Nephron (organoid): ENCODE results near the gene AGO3.
"Not testable (repeated sequence)": the region's sequence is repeated elsewhere in the genome, so short reads cannot be mapped to it uniquely, and the experiment has no call there.

Source experiments
- H3K27ac Mint-ChIP-seq, 3 experiments: 2 replicates each; pipeline ENCODE4 v1.8.0; 2020; ENCODE audit warnings: mixed read lengths in 3 of 3, mild to moderate bottlenecking in 2 of 3, moderate library complexity in 1 of 3
- H3K27me3 Mint-ChIP-seq: 2 replicates; pipeline ENCODE4 v1.8.0; 2021; ENCODE audit warnings: low read depth, mild to moderate bottlenecking, moderate library complexity, mixed read lengths
- H3K36me3 Mint-ChIP-seq: 2 replicates; pipeline ENCODE4 v1.8.0; 2020; ENCODE audit warnings: low read depth, mixed read lengths
- H3K4me1 Mint-ChIP-seq: 2 replicates; pipeline ENCODE4 v1.8.0; 2020; ENCODE audit warnings: mixed read lengths
- H3K4me3 Mint-ChIP-seq, 3 experiments: 2 replicates each; pipeline ENCODE4 v1.8.0; 2020; ENCODE audit warnings: mild to moderate bottlenecking in 3 of 3, mixed read lengths in 3 of 3, moderate library complexity in 2 of 3
- H3K9me3 Mint-ChIP-seq: 2 replicates; pipeline ENCODE4 v1.8.0; 2020; ENCODE audit warnings: mixed read lengths
- TF ChIP-seq, protein P1 (sequence below), 3 experiments: fragments of 200-600 bp; sonication (generic); IDR thresholded peaks; one replicate each; pipeline ENCODE4 v1.5.0; 2021; ENCODE audit warnings: antibody characterized with exemption in 3 of 3; ENCODE audit not compliant: unreplicated experiment in 3 of 3

AGO3 gene

DNA sequence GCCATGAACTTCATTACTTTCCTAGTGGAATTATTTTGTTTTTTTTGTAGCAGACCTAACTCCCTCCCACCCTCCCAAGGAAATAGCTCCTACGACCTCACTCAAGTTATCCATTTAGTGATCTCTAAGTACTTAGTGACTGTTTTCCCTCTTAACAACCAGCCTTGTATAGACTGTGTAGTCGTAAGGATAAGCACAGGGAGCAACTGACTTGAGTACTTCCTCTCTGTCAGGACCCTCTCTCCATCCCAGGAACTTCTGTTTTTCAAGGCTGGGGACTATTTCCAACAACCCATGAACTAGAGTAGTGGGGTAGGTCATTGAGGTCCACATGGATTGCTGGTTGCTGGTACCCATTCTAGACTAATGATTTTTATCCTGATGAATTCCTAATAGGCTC is 46.0 kb upstream of the AGO3 start:
- TF ChIP-seq, protein P1, sequence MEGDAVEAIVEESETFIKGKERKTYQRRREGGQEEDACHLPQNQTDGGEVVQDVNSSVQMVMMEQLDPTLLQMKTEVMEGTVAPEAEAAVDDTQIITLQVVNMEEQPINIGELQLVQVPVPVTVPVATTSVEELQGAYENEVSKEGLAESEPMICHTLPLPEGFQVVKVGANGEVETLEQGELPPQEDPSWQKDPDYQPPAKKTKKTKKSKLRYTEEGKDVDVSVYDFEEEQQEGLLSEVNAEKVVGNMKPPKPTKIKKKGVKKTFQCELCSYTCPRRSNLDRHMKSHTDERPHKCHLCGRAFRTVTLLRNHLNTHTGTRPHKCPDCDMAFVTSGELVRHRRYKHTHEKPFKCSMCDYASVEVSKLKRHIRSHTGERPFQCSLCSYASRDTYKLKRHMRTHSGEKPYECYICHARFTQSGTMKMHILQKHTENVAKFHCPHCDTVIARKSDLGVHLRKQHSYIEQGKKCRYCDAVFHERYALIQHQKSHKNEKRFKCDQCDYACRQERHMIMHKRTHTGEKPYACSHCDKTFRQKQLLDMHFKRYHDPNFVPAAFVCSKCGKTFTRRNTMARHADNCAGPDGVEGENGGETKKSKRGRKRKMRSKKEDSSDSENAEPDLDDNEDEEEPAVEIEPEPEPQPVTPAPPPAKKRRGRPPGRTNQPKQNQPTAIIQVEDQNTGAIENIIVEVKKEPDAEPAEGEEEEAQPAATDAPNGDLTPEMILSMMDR (IDR thresholded peaks at IDR 0.05; ENCODE audit: unreplicated experiment in 3 of 3), result no peak
- H3K9me3 Mint-ChIP-seq, result no peaks in the 10 kb centered on the region
- peaks cover 42% of the 10 kb centered on the region for H3K4me1 Mint-ChIP-seq
- H3K27me3 Mint-ChIP-seq, result no peaks in the 10 kb centered on the region
- peak overlapping the region in 1 of 3 experiments; percentile 14 for H3K27ac Mint-ChIP-seq
- H3K4me3 Mint-ChIP-seq, result peak overlapping the region; percentile 97 to 98 (median 97)
- peaks cover 8% of the 10 kb centered on the region for H3K36me3 Mint-ChIP-seq

DNA sequence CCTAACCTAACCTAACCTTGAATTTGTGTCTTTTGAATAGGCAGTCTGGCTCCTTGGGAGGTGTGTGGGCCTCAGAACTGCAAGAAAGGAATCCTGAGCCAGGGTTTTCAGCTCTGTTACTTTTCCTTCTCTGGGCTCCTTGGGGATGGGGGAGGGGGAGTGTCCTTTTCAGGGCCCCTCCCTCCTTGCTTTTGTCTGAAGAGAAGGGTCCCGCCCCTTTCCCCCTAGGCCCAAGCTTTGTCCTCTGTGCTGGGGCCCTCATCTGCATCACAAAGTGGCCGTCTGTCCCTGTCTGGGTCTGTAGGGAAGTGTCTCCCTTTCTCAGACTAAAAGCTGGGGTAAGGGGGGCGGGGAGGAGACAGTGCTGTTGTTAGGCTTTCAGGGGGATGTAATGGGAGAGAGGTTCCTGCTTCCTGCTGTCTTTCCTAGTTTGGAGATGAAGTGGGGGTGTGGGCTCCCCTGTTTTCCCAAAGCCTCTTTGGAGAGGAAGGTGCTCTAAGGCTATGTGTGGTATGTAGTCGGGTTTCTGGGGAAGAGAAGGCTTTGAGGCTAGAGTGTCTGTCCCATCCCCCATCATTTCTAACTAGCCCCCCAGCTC is 44.8 kb upstream of the AGO3 start:
- peaks cover 12% of the 10 kb centered on the region for H3K36me3 Mint-ChIP-seq

DNA sequence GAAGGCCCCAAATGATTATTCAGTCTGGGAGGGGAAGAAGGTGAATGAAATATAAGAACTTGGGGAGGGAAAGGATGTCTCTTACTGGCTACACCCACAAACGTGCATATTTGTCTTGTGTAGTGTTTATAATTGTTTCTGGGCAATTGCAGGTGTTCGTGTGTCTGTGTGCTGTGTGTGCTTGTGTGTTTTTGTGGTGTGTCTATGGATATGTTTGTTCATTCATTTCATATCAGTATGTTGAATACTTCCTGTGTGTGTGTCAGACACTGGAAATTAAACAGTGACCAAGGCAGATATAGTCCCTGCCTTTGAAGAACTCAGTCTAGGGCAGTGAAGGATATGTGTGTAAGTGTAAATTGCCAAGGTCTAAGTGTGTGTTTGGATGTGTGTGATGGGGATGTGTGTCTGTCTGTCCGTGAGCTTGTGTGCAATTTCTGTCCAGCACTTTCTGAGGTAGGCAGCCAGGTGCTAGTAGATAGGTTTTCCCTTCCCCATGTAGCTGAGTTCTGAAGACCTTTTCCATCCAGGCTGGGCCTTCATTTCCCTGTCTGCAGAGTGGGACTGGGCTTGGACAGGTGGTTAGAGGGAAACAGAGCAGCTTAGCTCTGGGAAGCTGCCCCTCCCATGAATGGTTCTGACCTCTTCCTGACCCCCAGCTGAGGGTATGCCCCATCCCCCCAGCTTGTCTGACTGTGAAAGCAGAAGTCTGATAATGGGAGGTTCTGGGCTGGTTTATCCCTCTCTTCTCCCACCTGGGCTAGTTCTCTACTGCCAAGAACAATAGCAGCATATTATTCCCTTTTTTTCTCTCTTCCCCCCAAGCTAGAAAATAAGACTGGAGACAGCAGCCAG is 44.1 kb upstream of the AGO3 start:
- H3K27ac Mint-ChIP-seq, result peak overlapping the region; percentile 64 to 86 (median 85)
- H3K4me3 Mint-ChIP-seq, result peak overlapping the region; percentile 50 to 98 (median 70)
- no peaks in the 10 kb centered on the region for H3K9me3 Mint-ChIP-seq
- H3K27me3 Mint-ChIP-seq, result no peaks in the 10 kb centered on the region
- H3K36me3 Mint-ChIP-seq, result peaks cover 15% of the 10 kb centered on the region
- peaks cover 41% of the 10 kb centered on the region for H3K4me1 Mint-ChIP-seq
- TF ChIP-seq, protein P1 (IDR thresholded peaks at IDR 0.05; ENCODE audit: unreplicated experiment in 3 of 3), result no peak

More for the DNA sequence above, 44.8 kb upstream of the AGO3 start:
- Mint-ChIP-seq H3K27ac (peak overlapping the region; percentile 64 to 86 (median 85)), H3K4me1 (peaks cover 42% of the 10 kb centered on the region), H3K4me3 (peak overlapping the region; percentile 50 to 98 (median 70)), H3K27me3 (no peaks in the 10 kb centered on the region), H3K9me3 (no peaks in the 10 kb centered on the region)
- TF ChIP-seq, protein P1 (IDR thresholded peaks at IDR 0.05; ENCODE audit: unreplicated experiment in 3 of 3), result no peak

DNA sequence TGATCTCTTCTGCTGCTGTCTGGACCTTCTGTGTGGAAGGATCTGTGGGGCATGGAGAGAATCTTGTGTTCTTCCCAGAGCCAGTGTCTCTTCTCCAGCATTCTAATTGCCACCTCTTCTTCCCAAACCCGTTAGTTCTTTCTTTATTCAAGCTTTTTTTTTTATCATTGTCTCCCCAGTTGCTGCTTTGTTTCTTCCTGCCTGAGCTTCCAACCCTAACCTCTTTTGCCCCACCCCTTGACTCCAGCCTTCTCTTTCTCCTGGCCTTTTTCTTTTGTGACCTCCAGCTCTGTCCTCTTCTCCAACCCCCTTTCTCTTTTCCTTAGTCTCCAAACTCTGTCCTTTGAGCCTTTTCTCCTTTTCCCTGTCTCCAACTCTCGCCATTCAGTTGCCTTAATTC is 43.4 kb upstream of the AGO3 start:
- Mint-ChIP-seq H3K4me1 (peaks cover 36% of the 10 kb centered on the region), H3K27me3 (no peaks in the 10 kb centered on the region), H3K27ac (peak overlapping the region; percentile 64 to 86 (median 85)), H3K9me3 (no peaks in the 10 kb centered on the region), H3K4me3 (peak overlapping the region; percentile 7 to 37 (median 7)), H3K36me3 (peaks cover 21% of the 10 kb centered on the region)
- TF ChIP-seq, protein P1 (IDR thresholded peaks at IDR 0.05; ENCODE audit: unreplicated experiment in 3 of 3), result no peak

DNA sequence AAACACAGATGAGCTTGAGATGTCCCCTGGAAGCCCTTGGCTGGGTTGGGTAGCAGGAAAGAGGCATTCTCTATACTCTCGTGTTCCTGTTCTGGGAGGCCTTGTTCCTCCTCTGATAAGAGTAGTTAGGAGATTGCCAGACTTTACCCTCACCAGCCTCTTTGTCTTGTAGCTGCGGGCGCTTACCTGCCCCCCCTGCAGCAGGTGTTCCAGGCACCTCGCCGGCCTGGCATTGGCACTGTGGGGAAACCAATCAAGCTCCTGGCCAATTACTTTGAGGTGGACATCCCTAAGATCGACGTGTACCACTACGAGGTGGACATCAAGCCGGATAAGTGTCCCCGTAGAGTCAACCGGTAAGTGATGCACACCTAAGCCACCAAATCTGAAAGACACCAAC is 42.6 kb upstream of the AGO3 start:
- Mint-ChIP-seq H3K4me3 (no peak overlapping the region), H3K27me3 (no peaks in the 10 kb centered on the region), H3K36me3 (peaks cover 26% of the 10 kb centered on the region), H3K27ac (no peak overlapping the region), H3K9me3 (no peaks in the 10 kb centered on the region), H3K4me1 (peaks cover 36% of the 10 kb centered on the region)
- TF ChIP-seq, protein P1 (IDR thresholded peaks at IDR 0.05; ENCODE audit: unreplicated experiment in 3 of 3), result no peak

DNA sequence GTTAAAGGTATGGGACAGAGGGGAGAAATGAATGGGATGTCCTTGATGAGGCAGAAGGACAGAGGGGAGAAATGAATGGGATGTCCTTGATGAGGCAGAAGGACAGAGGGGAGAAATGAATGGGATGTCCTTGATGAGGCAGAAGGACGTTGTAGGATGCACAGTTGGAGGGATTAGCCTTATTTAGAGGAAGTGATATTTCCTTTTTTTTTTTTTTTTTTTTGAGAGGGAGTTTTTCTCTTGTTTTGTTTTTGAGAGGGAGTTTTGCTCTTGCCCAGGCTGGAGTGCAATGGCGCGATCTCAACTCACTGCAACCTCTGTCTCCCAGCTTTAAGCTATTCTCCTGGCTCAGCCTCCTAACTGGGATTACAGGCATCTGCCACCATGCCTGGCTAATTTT is 41.9 kb upstream of the AGO3 start:
- Mint-ChIP-seq H3K4me1 (peaks cover 36% of the 10 kb centered on the region), H3K36me3 (peaks cover 28% of the 10 kb centered on the region)
- not testable (repeated sequence) for H3K4me3 Mint-ChIP-seq, H3K9me3 Mint-ChIP-seq, H3K27ac Mint-ChIP-seq, H3K27me3 Mint-ChIP-seq
